ENCODE results near the gene SLC6A5. TPM values are rescaled to one million over a fixed set of nuclear protein-coding genes. Genes with fewer than 3 reads are reported as not detected.

The SLC6A5 gene
- total and polyA plus RNA-seq, 9 donors = 0.12 TPM; not detected in 8

- H3K27me3 ChIP-seq = no peaks in the 10 kb centered on the region
These were observed 2.9 kb upstream of the SLC6A5 start for GRCh38 chr11:20596205-20597153.

GRCh38 chr11:20597154-20597679 is 2.2 kb upstream of the SLC6A5 start:
- Histone ChIP-seq H3K27me3 (no peaks in the 10 kb centered on the region), H3K4me3 (no peak overlapping the region), H3K9me3 (no peaks in the 10 kb centered on the region), H3K27ac (no peak overlapping the region), H3K4me1 (ENCODE audit: insufficient read depth) (no peaks in the 10 kb centered on the region), H3K36me3 (no peaks in the 10 kb centered on the region)
- WGBS, 3 donors = 1 to 2% (median 2%) methylated on average over 32 to 41 of the region's 41 CpGs
- no peak for TF ChIP-seq EP300 (IDR thresholded peaks at IDR 0.05)
- TF ChIP-seq CTCF (IDR thresholded peaks at IDR 0.05) = no peak
- TF ChIP-seq POLR2A (IDR thresholded peaks at IDR 0.05) = no peak
- no peak for DNase-seq
- intact Hi-C loops (cut with DNase I) = no loop called here

More at GRCh38 chr11:20596205-20597153, 2.9 kb upstream of the SLC6A5 start:
- H3K4me1 ChIP-seq (ENCODE audit: insufficient read depth) = no peaks in the 10 kb centered on the region
- intact Hi-C loops (cut with DNase I) = no loop called here
- no peaks in the 10 kb centered on the region for H3K9me3 ChIP-seq
- no peak for DNase-seq
- TF ChIP-seq POLR2A (IDR thresholded peaks at IDR 0.05) (no peak), EP300 (IDR thresholded peaks at IDR 0.05) (no peak), CTCF (IDR thresholded peaks at IDR 0.05) (no peak)
- H3K27ac ChIP-seq = no peak overlapping the region
- WGBS, 3 donors = 5 to 7% (median 5%) methylated on average over 57 of the region's 57 CpGs
- no peak overlapping the region for H3K4me3 ChIP-seq
- H3K36me3 ChIP-seq = no peaks in the 10 kb centered on the region

GRCh38 chr11:20597680-20598484 is 1.5 kb upstream of the SLC6A5 start:
- 1 to 2% (median 2%) methylated on average over 48 of the region's 48 CpGs for WGBS, 3 donors
- Histone ChIP-seq H3K27ac (no peak overlapping the region), H3K4me1 (ENCODE audit: insufficient read depth) (no peaks in the 10 kb centered on the region), H3K36me3 (no peaks in the 10 kb centered on the region), H3K4me3 (no peak overlapping the region), H3K27me3 (no peaks in the 10 kb centered on the region), H3K9me3 (no peaks in the 10 kb centered on the region)
- TF ChIP-seq EP300 (IDR thresholded peaks at IDR 0.05) (no peak), CTCF (IDR thresholded peaks at IDR 0.05) (no peak), POLR2A (IDR thresholded peaks at IDR 0.05) (no peak)
- intact Hi-C loops (cut with DNase I) = no loop called here
- DNase-seq = no peak

GRCh38 chr11:20598492-20598891 is 916 bp upstream of the SLC6A5 start:
- Histone ChIP-seq H3K4me3 (no peak overlapping the region), H3K4me1 (ENCODE audit: insufficient read depth) (no peaks in the 10 kb centered on the region), H3K27me3 (no peaks in the 10 kb centered on the region), H3K9me3 (no peaks in the 10 kb centered on the region), H3K36me3 (no peaks in the 10 kb centered on the region), H3K27ac (no peak overlapping the region)
- 2 to 5% (median 5%) methylated on average over 11 of the region's 11 CpGs for WGBS, 3 donors
- no peak for DNase-seq
- intact Hi-C loops (cut with DNase I) = no loop called here
- TF ChIP-seq CTCF (IDR thresholded peaks at IDR 0.05) (no peak), EP300 (IDR thresholded peaks at IDR 0.05) (no peak), POLR2A (IDR thresholded peaks at IDR 0.05) (no peak)

Measured in ovary (tissue), 9 donors.